ENCODE measurements around the gene TMTC4.
"Not testable (repeated sequence)": the region's sequence is repeated elsewhere in the genome, so short reads cannot be mapped to it uniquely, and the experiment has no call there.

TMTC4 gene

DNA sequence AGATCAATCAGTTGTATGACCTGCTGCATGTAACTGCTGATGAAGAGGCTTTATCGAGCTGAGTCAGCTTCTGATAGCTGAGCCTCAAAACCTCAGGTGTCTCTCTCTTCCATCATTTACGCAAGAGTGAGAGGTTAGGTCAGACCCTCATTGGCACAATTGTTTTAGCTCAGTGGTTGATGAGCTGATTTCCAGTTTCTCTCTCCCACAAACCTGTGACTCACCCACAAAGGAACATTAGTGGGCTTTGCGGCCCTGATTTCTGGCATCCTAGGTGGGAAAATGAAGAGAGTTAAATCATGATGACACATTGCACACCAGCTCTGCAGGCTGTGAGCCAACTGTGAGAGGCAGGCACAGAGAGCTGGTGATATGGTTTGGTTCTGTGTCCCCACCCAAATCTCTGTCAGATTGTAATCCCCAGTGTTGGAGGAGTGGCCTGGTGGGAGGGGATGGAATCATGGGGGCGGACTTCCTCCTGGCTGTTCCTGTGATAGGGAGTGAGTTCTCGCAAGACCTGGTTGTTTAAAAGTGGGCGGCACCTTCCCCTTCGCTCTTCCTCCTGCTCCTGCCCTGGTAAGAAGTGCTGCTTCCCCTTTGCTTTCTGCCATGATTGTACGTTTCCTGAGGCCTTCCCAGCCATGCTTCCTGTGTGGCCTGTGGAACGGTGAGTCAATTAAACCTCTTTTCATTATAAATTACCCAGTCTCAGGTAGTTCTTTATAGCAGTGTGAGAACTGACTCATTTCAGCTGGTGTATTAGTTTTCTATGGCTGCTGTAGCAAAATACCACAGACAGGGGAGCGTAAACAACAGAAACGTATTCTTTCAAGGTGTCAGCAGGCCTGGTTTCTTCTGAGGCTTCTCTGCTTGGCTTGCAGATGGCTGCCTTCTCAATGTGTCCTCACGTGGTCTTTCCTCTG lies 33.5 kb upstream of the TMTC4 start:
- no peak for DNase-seq (ENCODE audit: low read depth)
- TF ChIP-seq, protein P1, sequence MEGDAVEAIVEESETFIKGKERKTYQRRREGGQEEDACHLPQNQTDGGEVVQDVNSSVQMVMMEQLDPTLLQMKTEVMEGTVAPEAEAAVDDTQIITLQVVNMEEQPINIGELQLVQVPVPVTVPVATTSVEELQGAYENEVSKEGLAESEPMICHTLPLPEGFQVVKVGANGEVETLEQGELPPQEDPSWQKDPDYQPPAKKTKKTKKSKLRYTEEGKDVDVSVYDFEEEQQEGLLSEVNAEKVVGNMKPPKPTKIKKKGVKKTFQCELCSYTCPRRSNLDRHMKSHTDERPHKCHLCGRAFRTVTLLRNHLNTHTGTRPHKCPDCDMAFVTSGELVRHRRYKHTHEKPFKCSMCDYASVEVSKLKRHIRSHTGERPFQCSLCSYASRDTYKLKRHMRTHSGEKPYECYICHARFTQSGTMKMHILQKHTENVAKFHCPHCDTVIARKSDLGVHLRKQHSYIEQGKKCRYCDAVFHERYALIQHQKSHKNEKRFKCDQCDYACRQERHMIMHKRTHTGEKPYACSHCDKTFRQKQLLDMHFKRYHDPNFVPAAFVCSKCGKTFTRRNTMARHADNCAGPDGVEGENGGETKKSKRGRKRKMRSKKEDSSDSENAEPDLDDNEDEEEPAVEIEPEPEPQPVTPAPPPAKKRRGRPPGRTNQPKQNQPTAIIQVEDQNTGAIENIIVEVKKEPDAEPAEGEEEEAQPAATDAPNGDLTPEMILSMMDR (conservative IDR thresholded peaks at IDR 0.05; ENCODE audit: low read length) = no peak
- H3K4me3 ChIP-seq (ENCODE audit: low read length) = no peak overlapping the region

DNA sequence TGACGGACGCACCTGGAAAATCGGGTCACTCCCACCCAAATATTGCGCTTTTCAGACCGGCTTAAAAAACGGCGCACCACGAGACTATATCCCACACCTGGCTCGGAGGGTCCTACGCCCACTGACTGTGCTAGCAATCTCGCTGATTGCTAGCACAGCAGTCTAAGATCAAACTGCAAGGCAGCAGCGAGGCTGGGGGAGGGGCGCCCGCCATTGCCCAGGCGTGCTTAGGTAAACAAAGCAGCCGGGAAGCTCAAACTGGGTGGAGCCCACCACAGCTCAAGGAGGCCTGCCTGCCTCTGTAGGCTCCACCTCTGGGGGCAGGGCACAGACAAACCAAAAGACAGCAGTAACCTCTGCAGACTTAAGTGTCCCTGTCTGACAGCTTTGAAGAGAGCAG lies 23.7 kb upstream of the TMTC4 start:
- not testable (repeated sequence) for DNase-seq (ENCODE audit: low read depth); H3K4me3 ChIP-seq (ENCODE audit: low read length)

DNA sequence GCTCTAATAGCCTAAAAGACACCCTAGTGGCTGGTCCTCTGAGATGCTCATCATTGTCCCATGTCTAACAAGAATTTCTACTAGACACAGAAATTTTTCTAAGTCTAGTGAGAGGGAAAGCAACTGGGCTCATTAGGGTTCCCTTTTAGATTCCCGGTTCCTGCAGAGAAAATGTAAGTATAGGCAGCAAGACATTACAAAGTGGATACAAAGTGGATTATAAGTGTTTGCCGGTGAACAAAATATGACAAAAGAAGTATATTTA lies 20.8 kb upstream of the TMTC4 start:
- TF ChIP-seq, protein P1 (conservative IDR thresholded peaks at IDR 0.05; ENCODE audit: low read length) = no peak
- no peak for DNase-seq (ENCODE audit: low read depth)
- H3K4me3 ChIP-seq (ENCODE audit: low read length) = no peak overlapping the region

DNA sequence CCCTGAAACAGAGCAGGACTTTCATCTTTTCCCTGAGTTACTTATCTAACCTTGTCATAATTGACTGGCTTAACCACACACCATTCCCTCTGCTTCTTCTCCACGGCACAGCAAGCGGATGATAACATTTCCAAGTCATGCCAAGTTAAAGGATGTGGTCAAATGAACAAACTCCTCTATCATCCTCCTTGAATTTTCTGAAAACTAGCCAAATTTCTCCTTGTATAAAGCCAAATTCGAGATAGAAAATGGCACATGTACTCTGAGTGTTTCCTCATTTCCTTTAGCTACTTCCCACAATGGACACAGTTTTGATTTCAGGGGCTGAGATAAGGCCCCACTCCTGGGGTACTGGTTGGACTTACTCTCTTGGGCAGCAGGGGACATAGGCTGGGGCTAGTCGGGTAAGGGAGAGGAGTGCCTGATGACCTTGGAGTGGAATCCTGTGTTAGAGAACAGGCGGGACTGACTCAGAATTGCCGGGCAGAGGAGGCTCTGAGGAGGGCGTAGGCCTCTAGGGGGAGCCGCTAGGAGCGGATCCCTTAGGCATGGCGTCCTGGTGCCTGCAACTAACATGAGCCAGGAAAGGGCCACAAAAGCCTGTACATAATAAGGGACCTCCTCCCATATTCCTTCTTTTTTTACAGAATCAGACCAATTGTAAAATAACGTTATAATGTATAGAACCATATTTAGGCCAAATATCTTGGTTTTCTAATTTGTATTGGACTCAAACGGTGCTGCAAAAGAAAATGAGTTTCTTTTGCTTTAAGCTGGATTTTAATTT lies 20.3 kb upstream of the TMTC4 start:
- no peak overlapping the region for H3K4me3 ChIP-seq (ENCODE audit: low read length)
- DNase-seq (ENCODE audit: low read depth) = peak; percentile 46

DNA sequence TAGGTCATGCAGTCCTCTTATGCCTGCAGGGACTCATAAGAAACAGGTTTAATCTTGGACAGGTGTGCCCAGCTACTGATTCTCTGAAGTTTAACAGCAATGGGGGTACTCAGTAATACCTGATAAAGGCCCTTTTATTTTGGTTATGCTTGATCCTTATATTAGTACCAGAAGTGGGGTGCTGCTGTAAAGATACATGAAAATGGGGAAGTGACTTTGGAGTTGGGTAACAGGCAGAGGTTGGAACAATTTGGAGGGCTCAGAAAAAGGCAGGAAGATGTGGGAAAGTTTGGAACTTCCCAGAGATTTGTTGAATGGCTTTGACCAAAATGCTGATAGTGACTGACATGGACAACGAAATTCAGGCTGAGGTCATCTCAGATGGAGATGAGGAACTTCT lies 14.6 kb upstream of the TMTC4 start:
- no peak for DNase-seq (ENCODE audit: low read depth)
- TF ChIP-seq, protein P1 (conservative IDR thresholded peaks at IDR 0.05; ENCODE audit: low read length) = no peak
- no peak overlapping the region for H3K4me3 ChIP-seq (ENCODE audit: low read length)

More for the DNA sequence above, 20.3 kb upstream of the TMTC4 start:
- TF ChIP-seq, protein P1 (conservative IDR thresholded peaks at IDR 0.05; ENCODE audit: low read length) = peak; percentile 58

DNA sequence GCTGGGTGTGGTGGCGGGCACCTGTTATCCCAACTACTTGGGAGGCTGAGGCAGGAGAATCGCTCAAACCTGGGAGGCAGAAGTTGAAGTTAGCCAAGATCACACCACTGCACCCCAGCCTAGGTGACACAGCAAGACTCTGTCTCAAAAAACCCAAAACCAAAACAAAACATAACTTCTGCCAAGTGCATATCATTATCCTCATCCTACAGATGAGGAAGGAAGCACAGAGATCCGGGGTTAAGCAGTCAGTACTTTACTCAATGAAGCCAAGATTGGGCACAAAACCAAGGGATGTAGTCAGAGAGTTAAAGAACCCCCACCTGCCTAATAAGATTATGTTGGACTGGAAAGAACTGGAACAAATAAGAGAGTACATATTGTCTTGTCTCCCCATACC lies 5.5 kb upstream of the TMTC4 start:
- DNase-seq (ENCODE audit: low read depth) = no peak
- TF ChIP-seq, protein P1 (conservative IDR thresholded peaks at IDR 0.05; ENCODE audit: low read length) = no peak
- H3K4me3 ChIP-seq (ENCODE audit: low read length) = no peak overlapping the region

DNA sequence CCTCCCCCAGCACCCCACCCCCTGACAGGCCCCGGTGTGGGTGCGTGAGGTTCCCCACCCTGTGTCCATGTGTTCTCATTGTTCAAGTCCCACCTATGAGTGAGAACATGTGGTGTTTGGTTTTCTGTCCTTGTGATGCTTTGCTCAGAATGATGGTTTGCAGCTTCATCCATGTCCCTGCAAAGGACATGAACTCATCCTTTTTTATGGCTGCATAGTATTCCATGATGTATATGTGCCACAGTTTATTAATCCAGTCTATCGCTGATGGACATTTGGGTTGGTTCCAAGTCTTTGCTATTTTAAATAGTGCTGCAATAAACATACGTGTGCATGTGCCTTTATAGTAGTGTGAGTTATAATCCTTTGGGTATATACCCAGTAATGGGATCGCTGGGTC lies 2.5 kb upstream of the TMTC4 start:
- not testable (repeated sequence) for DNase-seq (ENCODE audit: low read depth)

DNA sequence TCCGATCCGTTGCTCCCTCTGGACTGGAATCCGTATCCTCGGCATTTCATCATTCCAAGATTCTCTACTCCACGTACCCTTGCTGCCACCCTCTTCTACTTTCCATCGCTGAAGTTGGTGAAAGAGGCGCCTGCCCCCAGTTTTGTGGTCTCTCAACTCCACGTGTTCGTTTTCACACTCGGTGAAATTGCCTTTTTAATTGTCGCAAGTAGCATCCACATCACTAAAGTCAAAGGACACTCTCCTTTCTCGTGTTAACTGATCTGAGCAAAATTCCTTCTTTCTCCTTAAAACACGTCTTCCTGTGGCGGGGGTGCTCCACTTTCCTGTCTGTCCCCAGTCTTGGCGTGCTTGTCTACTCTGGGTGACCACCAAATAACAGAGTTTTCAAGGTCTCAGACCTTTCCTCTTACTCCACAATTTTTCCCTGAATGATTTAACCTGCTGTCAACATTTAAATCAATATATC lies 1.1 kb upstream of the TMTC4 start:
- DNase-seq (ENCODE audit: low read depth) = no peak
- peak overlapping the region; percentile 83 for H3K4me3 ChIP-seq (ENCODE audit: low read length)
- TF ChIP-seq, protein P1 (conservative IDR thresholded peaks at IDR 0.05; ENCODE audit: low read length) = no peak

More for the DNA sequence above, 2.5 kb upstream of the TMTC4 start:
- H3K4me3 ChIP-seq (ENCODE audit: low read length) = not testable (repeated sequence)

All from AG10803 (cell line).